GM19043 (cell line): ENCODE data around the gene HEATR1.

Source experiments
- ATAC-seq: cut with Tn5 transposase; IDR thresholded peaks from one replicate; pipeline ENCODE4 v1.9.1; 2021; ENCODE audit warnings: low read depth; ENCODE audit not compliant: unreplicated experiment

Gene HEATR1

GRCh38 chr1:236550961-236551851 lies 53.1 kb downstream of the HEATR1 start:
- no peak for ATAC-seq

- no peak for ATAC-seq
These were observed 55.9 kb downstream of the HEATR1 start for GRCh38 chr1:236548452-236548851.

GRCh38 chr1:236545621-236546169 lies 58.6 kb downstream of the HEATR1 start:
- no peak for ATAC-seq

- no peak for ATAC-seq
These were observed 61.1 kb downstream of the HEATR1 start for GRCh38 chr1:236543065-236543669.

- ATAC-seq: no peak
These were observed 62.6 kb downstream of the HEATR1 start for GRCh38 chr1:236541710-236542109.

GRCh38 chr1:236540813-236541465 lies 63.4 kb downstream of the HEATR1 start:
- no peak for ATAC-seq

- no peak for ATAC-seq
These were observed 67.8 kb downstream of the HEATR1 start for GRCh38 chr1:236536540-236536939.

- ATAC-seq: no peak
These were observed 68.6 kb downstream of the HEATR1 start for GRCh38 chr1:236535662-236536161.

GRCh38 chr1:236535190-236535589 lies 69.1 kb downstream of the HEATR1 start:
- no peak for ATAC-seq

- no peak for ATAC-seq
These were observed 70.1 kb downstream of the HEATR1 start for GRCh38 chr1:236534151-236534651.

- ATAC-seq: no peak
These were observed 71.5 kb downstream of the HEATR1 start for GRCh38 chr1:236532850-236533249.

- no peak for ATAC-seq
These were observed 73.4 kb downstream of the HEATR1 start for GRCh38 chr1:236530959-236531358.

GRCh38 chr1:236530286-236530685 lies 74.0 kb downstream of the HEATR1 start:
- ATAC-seq: no peak

- ATAC-seq: no peak
These were observed 78.2 kb downstream of the HEATR1 start for GRCh38 chr1:236526079-236526478.

GRCh38 chr1:236524895-236525184 lies 79.5 kb downstream of the HEATR1 start:
- peak; percentile 2 for ATAC-seq

GRCh38 chr1:236524142-236524894 lies 80.0 kb downstream of the HEATR1 start:
- ATAC-seq: peak; percentile 90

GRCh38 chr1:236523704-236524141 lies 80.6 kb downstream of the HEATR1 start, which contains the start of gene LGALS8:
TSS of gene LGALS8 (plus strand) at chr1:236523982. CDS start at chr1:236526071, 2,089 bp downstream.
- ATAC-seq: peak; percentile 60

GRCh38 chr1:236522937-236523703 lies 81.2 kb downstream of the HEATR1 start:
- ATAC-seq: no peak

GRCh38 chr1:236520445-236521005 lies 83.8 kb downstream of the HEATR1 start:
- no peak for ATAC-seq
